H1 (cell line): ENCODE measurements around the gene C1orf174. TPM values are rescaled to one million over a fixed set of nuclear protein-coding genes. Genes with fewer than 3 reads are reported as not detected.

Source experiments
- CTCF ChIA-PET: fragments of 300-600 bp; sonication (Branson Sonifier 250); formaldehyde crosslinking; loops from one replicate; lab custom pipeline; 2021; ENCODE audit not compliant: partially characterized antibody; lab: Charles Lee
- POLR2A ChIA-PET: fragments of 300-600 bp; sonication (Branson Sonifier 250); formaldehyde crosslinking; loops from one replicate; lab custom pipeline; 2021; ENCODE audit warnings: inconsistent platforms; ENCODE audit not compliant: partially characterized antibody; lab: Charles Lee
- DNase-seq, 2 experiments: peaks; one replicate each; pipeline versions ENCODE4 v3.0.0 to v3.0.0-alpha.2; 2010 to 2022; ENCODE audit warnings: low spot score in 2 of 2, low read depth in 1 of 2, mixed read lengths in 1 of 2
- FAIRE-seq: peaks from 2 replicates; lab custom pipeline; 2011; peaks lifted over from hg19 to GRCh38; lab: Jason Lieb, UNC
- H2AFZ ChIP-seq: 2 replicates; pipeline ENCODE4 v1.8.1; 2012; ENCODE audit warnings: low read length, inconsistent platforms
- H2AK5ac ChIP-seq: 2 replicates; pipeline ENCODE4 v1.6.1; 2013; ENCODE audit warnings: low read depth, low read length
- H2BK120ac ChIP-seq: replicated peaks from 2 replicates; pipeline ENCODE3; 2013; ENCODE audit warnings: low read depth, low read length, inconsistent platforms
- H2BK12ac ChIP-seq: 2 replicates; pipeline ENCODE4 v1.6.1; 2013; ENCODE audit warnings: low read depth, low read length
- H2BK15ac ChIP-seq: 2 replicates; pipeline ENCODE4 v1.6.1; 2013; ENCODE audit warnings: low read length
- H2BK20ac ChIP-seq: 2 replicates; pipeline ENCODE4 v1.6.1; 2013; ENCODE audit warnings: low read length
- H2BK5ac ChIP-seq: 2 replicates; pipeline ENCODE4 v1.6.1; 2013; ENCODE audit warnings: low read depth, low read length
- H3K14ac ChIP-seq: 2 replicates; pipeline ENCODE4 v1.6.1; 2013; ENCODE audit warnings: inconsistent platforms; ENCODE audit not compliant: insufficient read length
- H3K18ac ChIP-seq: 2 replicates; pipeline ENCODE4 v1.6.1; 2013; ENCODE audit warnings: low read length; ENCODE audit errors: extremely low read depth
- H3K23ac ChIP-seq: 2 replicates; pipeline ENCODE4 v1.6.1; 2013; ENCODE audit warnings: inconsistent platforms; ENCODE audit not compliant: insufficient read length
- H3K23me2 ChIP-seq: 2 replicates; pipeline ENCODE4 v1.6.1; 2013; ENCODE audit warnings: low read depth, low read length
- H3K27ac ChIP-seq: 2 replicates; pipeline ENCODE4 v1.6.1; 2011; ENCODE audit warnings: low read depth, low read length, inconsistent platforms
- H3K27me3 ChIP-seq, 4 experiments: replicated peaks in 1 of 4; 1 replicate in 1 of 4; 2 replicates in 3 of 4; pipeline versions ENCODE4 v1.6.1 to v1.8.1; 2011 to 2013; ENCODE audit warnings: low read length in 3 of 4, mild to moderate bottlenecking in 3 of 4, inconsistent platforms in 2 of 4, mixed read lengths in 2 of 4, moderate library complexity in 1 of 4; ENCODE audit not compliant: control insufficient read depth in 3 of 4, insufficient read depth in 3 of 4; ENCODE audit errors: extremely low read depth in 1 of 4
- H3K36me3 ChIP-seq, 4 experiments: 2 replicates each; pipeline versions ENCODE4 v1.6.1 to v1.8.1; 2011 to 2013; ENCODE audit warnings: mild to moderate bottlenecking in 4 of 4, low read length in 3 of 4, moderate library complexity in 2 of 4, control low read depth in 1 of 4, inconsistent platforms in 1 of 4; ENCODE audit not compliant: insufficient read depth in 4 of 4, control insufficient read depth in 2 of 4
- H3K4ac ChIP-seq: replicated peaks from 2 replicates; pipeline ENCODE3; 2013; ENCODE audit warnings: low read length, low read depth, mixed read lengths, inconsistent platforms; ENCODE audit not compliant: insufficient read length
- H3K4me1 ChIP-seq, 4 experiments: replicated peaks in 1 of 4; 1 replicate in 1 of 4; 2 replicates in 3 of 4; pipeline versions ENCODE4 v1.6.1 to v1.8.1; 2011 to 2013; ENCODE audit warnings: low read length in 3 of 4, inconsistent platforms in 2 of 4, mixed read lengths in 1 of 4; ENCODE audit not compliant: insufficient read depth in 4 of 4, control insufficient read depth in 3 of 4
- H3K4me2 ChIP-seq, 2 experiments: 2 replicates each; pipeline versions ENCODE4 v1.6.1 to v1.8.1; 2011 to 2013; ENCODE audit warnings: low read depth in 2 of 2, low read length in 2 of 2, control low read depth in 1 of 2, inconsistent platforms in 1 of 2, mild to moderate bottlenecking in 1 of 2; ENCODE audit not compliant: insufficient read depth in 1 of 2
- H3K4me3 ChIP-seq, 4 experiments: fragments of 200-600, 300-600 bp in 1 of 4; sonication (generic), shearing (Covaris generic), sonication (Bioruptor Twin) in 1 of 4; 2 replicates each; pipeline versions ENCODE4 v1.5.1 to v1.8.1; 2011 to 2016; ENCODE audit warnings: low read length in 4 of 4, low read depth in 3 of 4, control low read depth in 2 of 4, inconsistent platforms in 2 of 4, mild to moderate bottlenecking in 2 of 4, mixed read lengths in 1 of 4, moderate library complexity in 1 of 4; ENCODE audit not compliant: insufficient read depth in 2 of 4; ENCODE audit errors: extremely low read depth in 1 of 4
- H3K56ac ChIP-seq: replicated peaks from 2 replicates; pipeline ENCODE3; 2013; ENCODE audit warnings: low read depth, mild to moderate bottlenecking, mixed read lengths, low read length, inconsistent platforms; ENCODE audit not compliant: insufficient read length
- H3K79me1 ChIP-seq: 2 replicates; pipeline ENCODE4 v1.6.1; 2013; ENCODE audit warnings: low read depth, low read length, control low read depth
- H3K79me2 ChIP-seq, 2 experiments: 2 replicates each; pipeline versions ENCODE4 v1.6.1 to v1.8.1; 2012 to 2013; ENCODE audit warnings: low read length in 2 of 2, mild to moderate bottlenecking in 2 of 2, inconsistent platforms in 1 of 2; ENCODE audit not compliant: insufficient read depth in 2 of 2, control insufficient read depth in 1 of 2
- H3K9ac ChIP-seq, 4 experiments: replicated peaks in 1 of 4; 1 replicate in 1 of 4; 2 replicates in 3 of 4; pipeline versions ENCODE4 v1.6.1 to v1.8.1; 2011 to 2013; ENCODE audit warnings: low read depth in 3 of 4, low read length in 3 of 4, control low read depth in 2 of 4, mild to moderate bottlenecking in 2 of 4, moderate library complexity in 2 of 4, inconsistent platforms in 1 of 4; ENCODE audit errors: extremely low read depth in 1 of 4
- H3K9me3 ChIP-seq, 2 experiments: 2 replicates each; pipeline versions ENCODE4 v1.6.1 to v1.8.1; 2012 to 2013; ENCODE audit warnings: mild to moderate bottlenecking in 2 of 2, moderate library complexity in 2 of 2, control low read depth in 1 of 2, inconsistent platforms in 1 of 2, low read depth in 1 of 2, low read length in 1 of 2, mixed read lengths in 1 of 2; ENCODE audit not compliant: insufficient read depth in 2 of 2
- H4K20me1 ChIP-seq, 2 experiments: replicated peaks in 1 of 2; 2 replicates each; pipeline versions ENCODE3 to v1.8.1; 2011 to 2013; ENCODE audit warnings: inconsistent platforms in 2 of 2, low read length in 2 of 2, mild to moderate bottlenecking in 1 of 2; ENCODE audit not compliant: insufficient read depth in 2 of 2, control insufficient read depth in 1 of 2
- H4K5ac ChIP-seq: 2 replicates; pipeline ENCODE4 v1.6.1; 2013; ENCODE audit warnings: low read length, low read depth, mixed read lengths, inconsistent platforms; ENCODE audit not compliant: insufficient read length
- H4K8ac ChIP-seq: 2 replicates; pipeline ENCODE4 v1.8.0; 2013; ENCODE audit warnings: mild to moderate bottlenecking, moderate library complexity, low read length, inconsistent platforms; ENCODE audit not compliant: insufficient read depth; ENCODE audit errors: extremely low read depth
- H4K91ac ChIP-seq: replicated peaks from 2 replicates; pipeline ENCODE3; 2013; ENCODE audit warnings: low read length, mixed read lengths, inconsistent platforms; ENCODE audit not compliant: insufficient read length
- BACH1 ChIP-seq: IDR thresholded peaks from 2 replicates; pipeline ENCODE4 v1.6.1; 2012; ENCODE audit warnings: low read length, improper control_type of control experiment
- BRCA1 ChIP-seq: IDR thresholded peaks from 2 replicates; pipeline ENCODE4 v1.6.1; 2012; ENCODE audit warnings: low read depth, low read length, improper control_type of control experiment
- CREB1 ChIP-seq: IDR thresholded peaks from 2 replicates; pipeline ENCODE4 v1.6.1; 2012; ENCODE audit warnings: inconsistent platforms
- E2F6 ChIP-seq: IDR thresholded peaks from 2 replicates; pipeline ENCODE4 v1.6.1; 2012; ENCODE audit warnings: inconsistent platforms
- GTF2F1 ChIP-seq: IDR thresholded peaks from 2 replicates; pipeline ENCODE4 v1.6.1; 2012; ENCODE audit warnings: low read depth, low read length, improper control_type of control experiment, borderline replicate concordance
- KDM5A ChIP-seq: fragments of 200-600 bp; IDR thresholded peaks from 2 replicates; pipeline ENCODE4 v1.7.1; 2012; ENCODE audit warnings: mild to moderate bottlenecking, low read length, inconsistent platforms, mixed read lengths
- POLR2AphosphoS5 ChIP-seq: IDR thresholded peaks from 2 replicates; pipeline ENCODE4 v1.6.1; 2011; ENCODE audit warnings: low read depth, low read length
- RBBP5 ChIP-seq: IDR thresholded peaks from 2 replicates; pipeline ENCODE4 v1.7.1; 2012; ENCODE audit warnings: low read depth, mild to moderate bottlenecking, inconsistent platforms, low read length, moderate library complexity, borderline replicate concordance
- SIN3A ChIP-seq, 2 experiments: IDR thresholded peaks in 1 of 2; conservative IDR thresholded peaks in 1 of 2; 2 replicates each; pipeline ENCODE4 v1.6.1; 2011 to 2012; ENCODE audit warnings: low read length in 2 of 2, improper control_type of control experiment in 1 of 2, low read depth in 1 of 2, mild to moderate bottlenecking in 1 of 2
- SP2 ChIP-seq: IDR thresholded peaks from 2 replicates; pipeline ENCODE4 v1.6.1; 2012; ENCODE audit warnings: mild to moderate bottlenecking, low read length, inconsistent platforms
- TAF7 ChIP-seq: optimal IDR thresholded peaks from 2 replicates; pipeline ENCODE3; 2011; ENCODE audit warnings: low read depth, mild to moderate bottlenecking, inconsistent platforms, low read length, moderate library complexity, borderline replicate concordance
- TBP ChIP-seq: IDR thresholded peaks from 2 replicates; pipeline ENCODE4 v1.6.1; 2011; ENCODE audit warnings: low read depth, low read length, improper control_type of control experiment
- TEAD4 ChIP-seq: IDR thresholded peaks from 2 replicates; pipeline ENCODE4 v1.6.1; 2012; ENCODE audit warnings: low read depth, low read length, inconsistent platforms, mixed read lengths
- WGBS, 2 experiments: shearing (Covaris generic) in 1 of 2; methylation state at CpG; one replicate each; pipeline versions ENCODE4 v1.1.6 to v1.1.7; 2013 to 2015; ENCODE audit warnings: low lambda C conversion rate in 2 of 2, mixed read lengths in 2 of 2, inconsistent platforms in 1 of 2, low coverage in 1 of 2, missing lambda C conversion rate in 1 of 2; ENCODE audit not compliant: insufficient replicate concordance in 2 of 2, insufficient coverage in 1 of 2, insufficient read length in 1 of 2; ENCODE audit errors: extremely low coverage in 1 of 2, missing lambda C conversion rate in 1 of 2; 5-methylcytosine and 5-hydroxymethylcytosine counted together
- polyA plus RNA-seq, 7 experiments: library from polyadenylated mRNA; depleted of rRNA in 3 of 7; stranded (reverse) in 5 of 7; unstranded in 2 of 7; fragments of >200 nt in 5 of 7; fragments of 200-250 nt in 2 of 7; gene quantifications; 1 replicate in 5 of 7; 2 replicates in 1 of 7; 4 replicates in 1 of 7; pipeline versions ENCODE4 v1.2.1 to v1.2.3, GENCODE V29; 2011 to 2013; ENCODE audit warnings: missing spikeins in 2 of 7, mixed read lengths in 2 of 7
- total RNA-seq: library from RNA; stranded (reverse); fragmentation: NEBNext Ultra II Directional; extraction: Animal tissue kit (Norgen Biotek cat#: 25700); gene quantifications from 2 replicates; pipeline ENCODE4 v1.2.1, GENCODE V29; 2021

Gene C1orf174
- total and polyA plus RNA-seq, 2 of the 8 experiments (the other 6 are each of a cell fraction or from before 2014, with no cell fraction given), result 28.4 to 32.4 TPM

DNA sequence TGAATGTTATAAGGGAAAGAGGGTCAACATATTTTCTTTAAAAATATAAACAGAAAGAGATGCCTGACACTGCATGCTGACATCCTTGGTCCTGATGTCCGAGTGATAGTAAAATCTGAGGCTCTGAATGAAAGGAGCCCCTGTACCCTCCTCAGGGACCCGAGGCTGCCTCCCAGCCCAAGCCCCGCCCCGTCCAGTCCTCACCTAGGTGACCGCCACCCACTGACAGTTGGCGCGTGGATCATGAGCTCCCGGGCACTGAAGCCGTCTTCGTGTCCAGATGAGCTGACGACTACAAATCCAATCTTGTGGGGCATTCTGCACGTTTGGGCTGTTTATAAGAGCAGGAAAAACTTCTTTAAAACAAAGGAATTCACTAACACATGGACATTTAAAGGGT, 48.0 kb downstream of the C1orf174 start:
- no peak overlapping the region for H4K8ac ChIP-seq
- no peak overlapping the region for H4K91ac ChIP-seq
- H2BK12ac ChIP-seq, result no peak overlapping the region
- H3K23ac ChIP-seq, result no peak overlapping the region
- no peak overlapping the region for H2AK5ac ChIP-seq
- H3K79me2 ChIP-seq, result peaks cover 0 to 16% of the 10 kb centered on the region in 2 experiments; a peak in 2 of 4 replicates
- H3K9me3 ChIP-seq, result no peaks in the 10 kb centered on the region
- H3K56ac ChIP-seq, result no peak overlapping the region
- H3K4me2 ChIP-seq, result no peak overlapping the region
- H2AFZ ChIP-seq, result no peak overlapping the region
- peaks cover 4% of the 10 kb centered on the region; the same call in 1 of the 2 replicates for H3K23me2 ChIP-seq
- ChIA-PET CTCF (no interaction called here), POLR2A (no interaction called here)
- peaks cover 0 to 12% (median 0%) of the 10 kb centered on the region in 4 experiments; a peak in 2 of 8 replicates for H3K36me3 ChIP-seq
- peaks cover 5% of the 10 kb centered on the region; the same call in 1 of the 2 replicates for H3K79me1 ChIP-seq
- H2BK20ac ChIP-seq, result no peak overlapping the region
- peaks cover 2 to 3% of the 10 kb centered on the region in 2 experiments for H4K20me1 ChIP-seq
- no peak overlapping the region for H2BK5ac ChIP-seq
- WGBS, 2 experiments, result 96% methylated on average over 12 of the region's 12 CpGs; no CpG with 5 or more reads in 1 of the 2 experiments
- no peak overlapping the region for H3K14ac ChIP-seq
- no peaks in the 10 kb centered on the region for H3K27me3 ChIP-seq
- DNase-seq, result no peak
- H3K18ac ChIP-seq, result no peak overlapping the region
- H3K9ac ChIP-seq, result no peak overlapping the region
- TF ChIP-seq GTF2F1 (no peak), CREB1 (no peak), POLR2AphosphoS5 (no peak), SP2 (no peak), TBP (no peak), BRCA1 (no peak), TAF7 (no peak), BACH1 (no peak), RBBP5 (no peak), E2F6 (no peak), TEAD4 (no peak), SIN3A (conservative IDR thresholded peaks at IDR 0.05 in 1 of 2, IDR thresholded peaks at IDR 0.05 in 1 of 2; ENCODE audit: low read depth in 1 of 2, low read length in 2 of 2) (no peak), KDM5A (no peak)
- no peaks in the 10 kb centered on the region for H3K4me1 ChIP-seq
- H2BK120ac ChIP-seq, result no peak overlapping the region
- H2BK15ac ChIP-seq, result no peak overlapping the region
- no peak overlapping the region for H3K4me3 ChIP-seq
- H4K5ac ChIP-seq, result no peak overlapping the region
- no peak for FAIRE-seq
- no peak overlapping the region for H3K4ac ChIP-seq
- no peak overlapping the region for H3K27ac ChIP-seq
